T-helper 2 cell treated with Interferon-gamma antibody and Interleukin-4, amounts not matched to agents 100 ng/mL and 5 ng/mL, for 36 hours (primary cell): ENCODE measurements around the gene CEP63. TPM values are rescaled to one million over a fixed set of nuclear protein-coding genes. Genes with fewer than 3 reads are reported as not detected.

ENCODE experiments used
- intact Hi-C: fragments of 100-400 bp; cut with micrococcal nuclease; formaldehyde crosslinking; loops from one replicate; pipeline ENCODE4 v1.15.1; 2023
- total RNA-seq: library from RNA; stranded (reverse); gene quantifications from 2 replicates; pipeline ENCODE4 v1.2.3, GENCODE V29; 2022

Gene CEP63
- total RNA-seq, 1 donor from 2014 or later: 21.9 TPM

DNA sequence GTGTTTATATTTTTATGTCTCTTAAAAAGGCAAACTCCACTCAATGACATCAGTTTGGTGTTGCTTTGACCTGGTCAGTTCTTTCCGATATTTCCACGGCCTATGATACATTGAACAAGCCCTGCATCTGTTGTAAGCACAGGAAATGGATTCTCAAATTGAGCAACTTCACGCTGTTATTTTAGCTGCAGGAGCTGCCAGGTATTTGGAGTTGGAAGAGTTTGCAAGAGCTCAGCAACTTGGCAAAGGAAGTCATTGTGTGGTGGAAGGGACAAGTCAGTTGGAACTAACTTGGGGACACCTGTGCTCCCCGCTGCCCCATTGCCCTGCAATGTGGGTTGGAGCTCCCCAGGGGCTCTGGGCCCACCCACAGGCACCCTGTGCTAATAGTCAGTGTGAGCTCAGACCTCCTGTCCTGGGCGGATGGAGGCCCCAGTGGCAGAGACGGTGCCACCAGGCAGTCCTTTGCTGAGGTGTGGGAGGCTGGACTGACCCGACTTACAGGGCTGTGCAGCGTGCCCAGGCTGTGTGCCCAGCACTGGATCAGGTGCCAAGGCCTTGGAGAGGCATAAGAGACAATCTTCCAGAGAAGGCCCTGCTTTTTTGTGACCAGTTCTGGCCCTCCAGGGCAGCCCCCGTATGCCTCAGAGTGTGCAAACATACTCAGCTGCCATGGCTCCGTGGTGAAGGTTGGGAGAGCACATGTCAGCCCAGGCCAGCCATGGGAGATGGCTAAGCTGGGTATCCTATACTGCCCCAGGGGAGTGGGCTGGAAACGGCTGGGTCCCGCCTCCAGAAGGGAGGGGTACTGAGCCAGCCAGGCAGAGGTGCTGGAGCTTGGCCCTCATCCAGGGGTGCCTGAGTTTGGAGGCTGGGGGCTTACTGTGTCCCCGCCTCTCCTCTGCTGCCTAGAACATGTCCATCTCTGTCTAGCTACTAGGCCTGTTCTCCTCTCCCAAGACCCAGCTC is 121.5 kb downstream of the CEP63 start:
- intact Hi-C loops: loop anchor here (10.0 kb wide), 1 partner anchor 147 kb away; no protein-coding TSS in a partner anchor

DNA sequence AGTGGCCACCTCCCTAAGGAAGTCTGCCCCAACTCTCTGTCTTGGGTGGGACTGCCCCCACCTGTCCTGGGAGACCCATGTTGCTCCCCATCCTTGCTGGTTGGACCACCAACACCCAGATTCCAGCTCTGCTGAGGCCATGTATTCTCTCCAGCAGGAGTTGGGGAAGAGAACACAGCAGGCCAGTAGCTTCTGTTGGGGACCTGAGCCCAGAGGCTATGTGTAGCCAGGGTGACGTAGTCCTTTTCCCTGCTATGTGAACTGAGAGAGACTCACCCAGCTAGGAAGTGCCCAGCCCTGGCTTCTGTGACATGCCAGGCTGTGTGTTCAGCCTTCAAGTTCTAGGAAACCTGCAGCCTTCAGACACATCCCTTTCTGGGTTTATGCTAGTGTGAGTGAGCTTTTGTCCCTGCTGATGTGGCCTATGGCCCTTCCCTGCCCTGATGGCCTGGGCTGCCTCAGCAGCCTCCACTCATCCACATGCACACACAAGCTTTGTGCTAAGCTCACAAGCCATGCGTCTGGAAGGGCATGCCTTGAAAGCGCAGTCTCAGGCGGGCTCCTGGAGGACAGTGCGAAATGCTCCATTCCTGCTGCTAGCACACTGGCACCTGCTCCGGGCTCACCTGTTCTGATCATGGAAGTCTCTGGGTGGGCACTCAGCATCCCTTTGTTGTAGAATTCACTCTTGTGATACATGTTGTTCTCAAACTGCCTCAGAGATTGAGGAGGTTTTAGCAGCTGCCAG is 122.3 kb downstream of the CEP63 start:
- intact Hi-C loops: loop anchor here (10.0 kb wide), 1 partner anchor 147 kb away; no protein-coding TSS in a partner anchor

DNA sequence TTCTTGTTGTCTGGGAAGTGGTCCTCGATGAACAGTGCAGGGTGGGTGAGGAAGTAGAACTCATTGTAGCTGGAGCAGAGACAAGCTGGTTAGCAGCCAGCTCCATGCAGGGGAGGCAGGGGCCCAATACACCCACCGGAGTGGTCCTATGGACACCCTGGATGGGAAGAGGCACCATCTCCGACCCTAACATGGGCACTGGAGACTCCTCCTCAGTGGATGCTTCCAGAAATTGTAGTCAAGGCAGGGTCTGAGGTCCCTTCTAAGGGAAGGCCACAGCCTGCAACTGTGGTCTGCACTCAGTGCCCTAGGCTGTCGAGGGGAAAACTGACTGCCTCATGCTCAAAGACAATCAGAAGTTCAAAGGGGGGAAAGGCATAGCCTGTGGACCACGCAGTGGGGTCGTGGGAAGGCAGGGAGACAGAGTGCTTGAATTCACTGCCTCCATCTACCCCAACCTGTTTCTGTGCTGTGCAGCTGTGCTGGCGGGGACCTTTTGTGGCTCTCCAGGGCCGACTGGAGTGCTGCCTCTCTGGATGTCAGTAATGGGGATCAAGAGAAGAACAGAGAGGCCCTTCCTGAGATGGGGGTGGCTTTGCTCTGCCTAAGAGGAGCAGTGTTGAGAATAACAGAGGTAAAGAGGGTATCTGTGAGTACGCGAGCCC is 123.0 kb downstream of the CEP63 start:
- intact Hi-C loops: loop anchor here (10.0 kb wide), 1 partner anchor 146 kb away; no protein-coding TSS in a partner anchor

DNA sequence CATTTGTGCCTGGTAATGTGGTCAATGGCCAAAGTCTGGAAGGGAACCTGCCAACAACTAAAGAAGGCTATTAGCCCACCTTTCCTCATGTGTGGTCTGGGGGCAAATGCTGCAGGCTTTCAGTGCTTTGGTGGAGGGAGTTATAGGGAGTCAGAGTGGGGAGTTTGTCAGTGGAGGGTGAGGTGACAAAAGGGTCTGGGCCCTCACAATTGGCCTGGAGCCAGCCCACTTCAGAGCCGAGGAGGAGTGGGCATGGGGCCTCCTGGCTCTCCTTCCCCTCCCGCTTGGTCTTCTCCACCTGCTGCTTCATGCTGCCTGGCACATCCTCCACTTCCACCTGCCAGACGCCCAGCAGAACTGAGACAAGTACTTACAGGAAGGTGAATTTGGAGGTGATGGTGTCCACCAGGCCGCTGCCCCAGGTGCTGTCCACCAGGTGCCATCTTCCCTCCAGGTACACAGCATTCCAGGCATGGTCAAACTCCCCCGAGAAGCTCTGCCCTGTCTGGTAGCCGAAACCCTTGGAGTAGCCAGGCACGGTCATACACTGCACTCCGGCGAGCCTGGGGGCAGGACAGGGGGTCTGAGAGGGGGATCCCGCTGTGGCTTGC is 124.1 kb downstream of the CEP63 start:
- intact Hi-C loops: loop anchor here (10.0 kb wide), 1 partner anchor 145 kb away; no protein-coding TSS in a partner anchor

GRCh38 chr3:134610432-134611385 is 124.9 kb downstream of the CEP63 start:
- intact Hi-C loops: no loop called here

- intact Hi-C loops: no loop called here
Observed at GRCh38 chr3:134611516-134611915, 125.7 kb downstream of the CEP63 start.

GRCh38 chr3:134613006-134613520 is 127.2 kb downstream of the CEP63 start:
- intact Hi-C loops: no loop called here

GRCh38 chr3:134614955-134615354 is 129.1 kb downstream of the CEP63 start:
- intact Hi-C loops: no loop called here

DNA sequence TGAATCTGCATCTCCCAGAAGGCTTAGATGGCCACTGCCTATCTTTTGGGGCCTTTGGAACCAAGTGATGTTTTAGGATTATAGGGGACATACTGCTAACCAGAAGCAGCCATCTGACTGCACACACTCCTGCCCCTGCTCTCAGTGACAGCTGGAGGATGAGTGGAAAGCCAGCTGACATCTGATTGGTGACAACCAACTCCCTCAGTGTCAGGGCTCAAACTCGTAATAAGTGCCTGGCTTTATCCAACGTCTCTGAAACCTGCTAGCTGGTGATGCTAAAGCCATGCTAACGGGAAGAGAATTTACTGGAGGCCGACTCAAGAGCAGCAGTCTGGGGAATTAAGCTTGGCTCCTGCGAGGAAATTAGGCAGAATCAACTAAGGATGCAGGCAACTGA is 129.9 kb downstream of the CEP63 start:
- intact Hi-C loops: no loop called here

DNA sequence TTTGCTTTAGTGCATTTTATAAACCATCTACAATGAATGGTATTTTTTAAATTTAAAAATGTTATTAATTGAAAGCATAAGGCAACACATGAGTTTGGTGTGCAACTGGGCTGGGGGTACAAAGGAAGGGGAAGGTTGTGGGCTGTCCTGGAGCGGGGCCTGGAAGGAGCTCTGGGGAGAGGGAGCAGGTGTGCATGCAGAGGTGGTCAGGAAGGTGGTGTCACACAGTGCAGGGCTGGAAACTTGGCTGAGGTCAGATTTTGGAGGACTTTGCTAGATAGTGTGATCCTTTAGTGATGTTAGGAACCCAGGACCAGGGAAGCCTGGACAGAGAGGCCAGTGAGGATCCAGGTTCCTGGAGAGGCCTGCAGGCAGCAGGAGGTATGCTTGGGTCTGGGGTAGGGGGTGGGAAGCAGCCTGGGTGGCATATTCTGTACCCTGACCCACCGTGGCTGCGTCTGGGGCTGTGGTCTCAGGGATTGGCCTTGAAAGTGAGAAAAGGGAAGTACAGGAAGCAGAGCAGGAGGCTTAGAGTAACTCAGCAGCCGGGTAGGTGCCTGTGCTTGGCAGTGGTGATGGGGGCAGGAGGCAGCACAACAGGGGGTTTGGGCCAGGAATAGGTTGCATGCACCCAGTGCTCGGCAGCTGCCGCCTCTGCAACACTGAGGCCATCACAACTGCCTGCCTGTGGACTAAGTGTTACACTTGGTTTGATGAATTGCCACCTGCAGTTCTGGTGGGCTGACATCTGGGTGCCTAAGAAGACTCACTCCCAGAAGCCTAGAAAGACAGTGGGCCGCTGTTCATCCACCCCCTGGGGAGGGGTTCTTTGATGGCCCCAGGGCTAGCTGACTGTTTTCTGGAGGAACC is 132.0 kb downstream of the CEP63 start:
- intact Hi-C loops: no loop called here

DNA sequence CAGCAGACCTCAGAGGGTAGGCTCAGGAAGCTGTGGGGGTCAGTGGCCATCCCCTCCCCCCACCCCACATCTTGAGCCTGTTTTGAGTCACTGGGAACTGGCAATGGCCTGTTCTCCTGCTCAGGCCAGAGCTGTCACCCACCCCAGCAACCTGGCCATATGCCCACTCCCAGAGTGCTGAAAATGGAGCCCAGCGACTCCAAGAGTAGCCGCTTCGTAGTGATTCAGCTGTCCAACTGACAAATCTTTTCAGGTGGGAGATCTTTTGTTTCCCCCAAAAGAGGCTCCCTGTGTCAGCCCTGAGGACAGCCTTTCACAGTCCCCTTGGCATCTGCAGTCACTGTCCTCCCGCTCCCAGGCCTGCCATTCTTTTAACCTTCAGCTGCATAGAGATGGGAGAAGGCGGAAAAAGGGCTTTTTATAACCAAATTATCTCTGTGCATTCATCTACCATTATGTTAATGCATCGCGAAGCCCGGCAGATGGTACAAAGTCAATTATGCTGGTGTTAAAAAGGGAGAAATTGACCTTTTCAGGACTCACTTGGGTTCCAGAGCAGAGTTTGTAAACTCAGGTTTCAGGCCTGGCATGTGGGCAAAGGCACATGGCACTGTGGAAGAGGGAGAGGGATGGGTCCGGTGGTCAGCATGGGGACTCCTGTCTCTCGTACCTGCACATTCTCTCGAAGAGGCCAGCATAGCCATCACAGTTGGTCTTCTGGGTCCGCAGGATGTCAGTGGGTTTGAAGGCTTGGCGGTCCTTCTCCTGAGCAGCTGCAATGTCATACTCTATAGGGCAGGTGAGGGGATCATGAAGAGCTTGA is 132.8 kb downstream of the CEP63 start:
- intact Hi-C loops: no loop called here

DNA sequence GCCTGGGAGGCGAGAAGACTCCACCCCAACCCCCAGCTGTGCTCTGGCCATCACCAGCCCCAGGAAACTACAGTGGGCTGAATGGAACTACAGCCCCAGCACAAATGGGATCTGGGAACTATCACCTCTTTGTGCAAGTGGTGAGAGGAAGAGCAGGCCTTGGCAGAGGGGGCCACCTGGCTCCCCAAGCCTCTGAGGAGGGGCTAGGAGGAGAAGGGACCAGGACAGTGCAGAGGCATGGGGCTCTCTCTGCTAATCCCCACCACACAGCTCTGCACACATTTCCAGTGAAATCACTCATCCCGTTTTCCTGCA is 133.4 kb downstream of the CEP63 start:
- intact Hi-C loops: no loop called here

GRCh38 chr3:134619884-134620445 is 134.1 kb downstream of the CEP63 start:
- intact Hi-C loops: no loop called here

GRCh38 chr3:134620476-134621115 is 134.7 kb downstream of the CEP63 start:
- intact Hi-C loops: no loop called here

- intact Hi-C loops: no loop called here
Observed at GRCh38 chr3:134621854-134622253, 136.0 kb downstream of the CEP63 start.

GRCh38 chr3:134622806-134623365 is 137.0 kb downstream of the CEP63 start:
- intact Hi-C loops: no loop called here
